Panc1 (cell line): ENCODE results near the gene CNN2. TPM values are rescaled to one million over a fixed set of nuclear protein-coding genes. Genes with fewer than 3 reads are reported as not detected.

ENCODE experiments used
- ATAC-seq: fragments of 200-7000 bp; cut with Tn5 transposase; 2 replicates; pipeline ENCODE4 v1.9.1; 2020; ENCODE audit warnings: mild to moderate bottlenecking, moderate library complexity
- BruUV-seq: library from RNA; stranded (reverse); fragments of 400-500 nt; replicated peaks from 2 replicates; lab custom pipeline; 2021; lab: Mats Ljungman, UMichigan
- CTCF ChIA-PET: fragments of 300-600 bp; sonication (Branson Sonifier 250); formaldehyde crosslinking; loops from one replicate; lab custom pipeline; 2022; ENCODE audit warnings: antibody characterized with exemption; lab: Charles Lee
- POLR2A ChIA-PET: fragments of 300-600 bp; sonication (Branson Sonifier 250); formaldehyde crosslinking; loops from one replicate; lab custom pipeline; 2022; ENCODE audit warnings: antibody characterized with exemption; lab: Charles Lee
- DNase-seq: peaks from one replicate; pipeline ENCODE4 v3.0.0-alpha.2; 2010; ENCODE audit warnings: low read depth, low spot score
- H3K27ac ChIP-seq: 2 replicates; pipeline ENCODE4 v1.5.1; 2011; ENCODE audit warnings: mild to moderate bottlenecking, low read length, inconsistent platforms
- H3K27me3 ChIP-seq: fragments of 200-500 bp; sonication (Bioruptor generic); 2 replicates; pipeline ENCODE4 v1.6.0; 2014; ENCODE audit warnings: low read length, inconsistent platforms; ENCODE audit not compliant: control insufficient read depth, insufficient read depth
- H3K36me3 ChIP-seq: fragments of 200-500 bp; sonication (Bioruptor generic); 2 replicates; pipeline ENCODE4 v1.5.1; 2014; ENCODE audit warnings: inconsistent platforms, mild to moderate bottlenecking, low read length, moderate library complexity; ENCODE audit not compliant: control insufficient read depth, insufficient read depth
- H3K4me1 ChIP-seq: 2 replicates; pipeline ENCODE4 v1.5.1; 2011; ENCODE audit warnings: inconsistent platforms, mild to moderate bottlenecking, low read length, moderate library complexity; ENCODE audit not compliant: control insufficient read depth, insufficient read depth
- H3K4me3 ChIP-seq, 2 experiments: 2 replicates each; pipeline ENCODE4 v1.5.1; 2011 to 2012; ENCODE audit warnings: low read depth in 2 of 2, low read length in 2 of 2, mild to moderate bottlenecking in 2 of 2, inconsistent platforms in 1 of 2, moderate library complexity in 1 of 2
- H3K9me3 ChIP-seq: fragments of 200-500 bp; sonication (Bioruptor generic); 2 replicates; pipeline ENCODE4 v1.5.1; 2014; ENCODE audit warnings: low read depth, mild to moderate bottlenecking, inconsistent platforms, low read length, moderate library complexity; ENCODE audit not compliant: control insufficient read depth, insufficient read depth
- CTCF ChIP-seq: fragments of 450-650 bp; IDR thresholded peaks from 2 replicates; pipeline ENCODE4 v1.5.1; 2017; ENCODE audit warnings: mild to moderate bottlenecking
- POLR2AphosphoS5 ChIP-seq: IDR thresholded peaks from 2 replicates; pipeline ENCODE4 v1.6.1; 2012; ENCODE audit warnings: mild to moderate bottlenecking, low read depth, low read length, moderate library complexity
- REST ChIP-seq, 2 experiments: IDR thresholded peaks; 2 replicates each; pipeline ENCODE4 v1.6.1; 2011 to 2012; ENCODE audit warnings: low read depth in 2 of 2, control low read depth in 1 of 2, low read length in 1 of 2, mild to moderate bottlenecking in 1 of 2, moderate library complexity in 1 of 2; ENCODE audit not compliant: insufficient read depth in 1 of 2
- SIN3A ChIP-seq: IDR thresholded peaks from 2 replicates; pipeline ENCODE4 v1.6.1; 2012; ENCODE audit warnings: low read depth, mild to moderate bottlenecking, low read length, moderate library complexity, borderline replicate concordance; ENCODE audit not compliant: insufficient read depth
- TCF7L2 ChIP-seq: IDR thresholded peaks from 2 replicates; pipeline ENCODE4 v1.6.1; 2011; ENCODE audit warnings: mild to moderate bottlenecking, low read depth, low read length, inconsistent platforms
- in situ Hi-C: cut with HindIII; loops from 2 replicates; pipeline ENCODE4 v1.10.0; 2016; ENCODE audit warnings: low sequenced_read_pairs, low pct_unique_long_range_greater_than_20kb
- intact Hi-C: fragments of 100-400 bp; cut with micrococcal nuclease; formaldehyde crosslinking; loops from one replicate; pipeline ENCODE4 v1.10.0; 2022; ENCODE audit not compliant: unreplicated experiment
- total RNA-seq: library from RNA; stranded (reverse); gene quantifications from one replicate; pipeline ENCODE4 v1.2.1, GENCODE V29; 2021; ENCODE audit not compliant: unreplicated experiment

The CNN2 gene
- total RNA-seq, 1 experiment from 2014 or later, result 203 TPM

GRCh38 chr19:982567-983170 lies 43.7 kb upstream of the CNN2 start:
- ChIA-PET CTCF (no interaction called here), POLR2A (no interaction called here)
- TF ChIP-seq SIN3A, result no peak
- peak; percentile 93 for TF ChIP-seq CTCF
- peak overlapping the region; percentile 46 for H3K27ac ChIP-seq
- peaks cover 11% of the 10 kb centered on the region for H3K4me1 ChIP-seq
- peaks cover 4% of the 10 kb centered on the region; the same call in 1 of the 2 replicates for H3K36me3 ChIP-seq
- intact Hi-C loops (loop anchor here (2.0 kb wide), 1 partner anchor 60 kb away; no protein-coding TSS in a partner anchor), in situ Hi-C loops (no loop called here)
- BruUV-seq, result no TSS peak
- H3K4me3 ChIP-seq, result peak overlapping the region; percentile 29 to 41
- ATAC-seq (peak; percentile 87), DNase-seq (no peak)
- no peaks in the 10 kb centered on the region for H3K9me3 ChIP-seq
- H3K27me3 ChIP-seq, result no peaks in the 10 kb centered on the region

GRCh38 chr19:984165-984967 lies 42.0 kb upstream of the CNN2 start, which contains the start of gene WDR18:
WDR18 (plus strand) TSS chr19:984345; CDS start chr19:984354, 9 bp downstream.
- intact Hi-C loops, result no loop called here
- DNase-seq (peak; percentile 32), ATAC-seq (peak; percentile 89)
- POLR2A ChIA-PET, result interaction anchor here (0.5 to 0.8 kb wide), 3 partner anchors 36 to 484 kb away, joined by 3 to 4 read pairs (median 3); no protein-coding TSS in a partner anchor
- in situ Hi-C loops, result no loop called here
- Histone ChIP-seq H3K4me1 (peaks cover 11% of the 10 kb centered on the region), H3K27ac (peak within 1 kb of the TSS; percentile 83), H3K36me3 (peaks cover 4% of the 10 kb centered on the region; the same call in 1 of the 2 replicates), H3K9me3 (no peaks in the 10 kb centered on the region), H3K27me3 (no peaks in the 10 kb centered on the region), H3K4me3 (peak within 1 kb of the TSS; percentile 65 to 88)
- no TSS peak for BruUV-seq
- CTCF ChIA-PET, result interaction anchor here (0.6 to 1.9 kb wide), 2 partner anchors 61 to 105 kb away, joined by 4 to 14 read pairs; no protein-coding TSS in a partner anchor
- no peak for TF ChIP-seq TCF7L2
- no peak for TF ChIP-seq SIN3A
- peak; percentile 53; the same call in 1 of the 2 replicates for TF ChIP-seq POLR2AphosphoS5
- no peak for TF ChIP-seq REST (IDR thresholded peaks at IDR 0.05; ENCODE audit: insufficient read depth in 1 of 2, low read depth in 2 of 2, low read length in 1 of 2)
- TF ChIP-seq CTCF, result no peak
